ENCODE results near the gene PAM. TPM values are rescaled to one million over a fixed set of nuclear protein-coding genes. Genes with fewer than 3 reads are reported as not detected.
"Not testable (repeated sequence)": the region's sequence is repeated elsewhere in the genome, so short reads cannot be mapped to it uniquely, and the experiment has no call there.

Gene PAM
- total RNA-seq, 4 donors from 2014 or later, result 102 to 210 (median 172) TPM

GRCh38 chr5:102771435-102771834 lies 16.3 kb downstream of the PAM start:
- TF ChIP-seq CTCF (IDR thresholded peaks at IDR 0.05 in 4 of 5, conservative IDR thresholded peaks at IDR 0.05 in 1 of 5) (no peak), POLR2A (IDR thresholded peaks at IDR 0.05) (no peak)
- Histone ChIP-seq H3K36me3 (no peaks in the 10 kb centered on the region), H3K27me3 (no peaks in the 10 kb centered on the region), H3K27ac (peak overlapping the region; percentile 43 to 65 (median 48)), H3K4me3 (no peak overlapping the region), H3K4me1 (peaks cover 31 to 37% of the 10 kb centered on the region in 2 donors), H3K9me3 (no peaks in the 10 kb centered on the region)
- intact Hi-C loops (cut with DNase I; ENCODE audit: low total_unique reads), result no loop called here
- in situ Hi-C loops (cut with MboI; ENCODE audit: low sequenced_read_pairs in 4 of 4), result no loop called here
- ATAC-seq (no peak), DNase-seq (no peak)

GRCh38 chr5:102772273-102772672 lies 17.2 kb downstream of the PAM start:
- H3K4me3 ChIP-seq, result no peak overlapping the region
- in situ Hi-C loops (cut with MboI; ENCODE audit: low sequenced_read_pairs in 4 of 4), result no loop called here
- intact Hi-C loops (cut with DNase I; ENCODE audit: low total_unique reads), result no loop called here
- no peak for DNase-seq
- peaks cover 38 to 45% of the 10 kb centered on the region in 2 donors for H3K4me1 ChIP-seq
- no peaks in the 10 kb centered on the region for H3K27me3 ChIP-seq
- H3K9me3 ChIP-seq, result no peaks in the 10 kb centered on the region
- TF ChIP-seq CTCF (IDR thresholded peaks at IDR 0.05 in 4 of 5, conservative IDR thresholded peaks at IDR 0.05 in 1 of 5) (no peak), POLR2A (IDR thresholded peaks at IDR 0.05) (no peak)
- ATAC-seq, result no peak
- peak overlapping the region; percentile 43 to 65 (median 48) for H3K27ac ChIP-seq
- H3K36me3 ChIP-seq, result no peaks in the 10 kb centered on the region

- in situ Hi-C loops (cut with MboI; ENCODE audit: low sequenced_read_pairs in 4 of 4), result no loop called here
- Histone ChIP-seq H3K4me1 (peaks cover 45 to 49% of the 10 kb centered on the region in 2 donors), H3K36me3 (no peaks in the 10 kb centered on the region), H3K27me3 (no peaks in the 10 kb centered on the region), H3K9me3 (no peaks in the 10 kb centered on the region), H3K27ac (peak overlapping the region; percentile 8 to 51 (median 44)), H3K4me3 (no peak overlapping the region)
- ATAC-seq (no peak), DNase-seq (no peak)
- intact Hi-C loops (cut with DNase I; ENCODE audit: low total_unique reads), result no loop called here
- TF ChIP-seq CTCF (IDR thresholded peaks at IDR 0.05 in 4 of 5, conservative IDR thresholded peaks at IDR 0.05 in 1 of 5) (no peak), POLR2A (IDR thresholded peaks at IDR 0.05) (no peak)
Measured at GRCh38 chr5:102773133-102773532, 18.0 kb downstream of the PAM start.

GRCh38 chr5:102775756-102776155 lies 20.7 kb downstream of the PAM start:
- DNase-seq; ATAC-seq; H3K36me3 ChIP-seq; H3K27ac ChIP-seq; H3K27me3 ChIP-seq; H3K4me3 ChIP-seq; H3K9me3 ChIP-seq; intact Hi-C loops (cut with DNase I; ENCODE audit: low total_unique reads): not testable (repeated sequence)
- in situ Hi-C loops (cut with MboI; ENCODE audit: low sequenced_read_pairs in 4 of 4), result loop anchor here in 1 of 4 donors (25.0 kb wide), 1 partner anchor 187 kb away; no protein-coding TSS in a partner anchor
- peaks cover 59 to 63% of the 10 kb centered on the region in 2 donors for H3K4me1 ChIP-seq

- peak overlapping the region in 2 of 4 donors; percentile 72 to 77 for H3K27ac ChIP-seq
- intact Hi-C loops (cut with DNase I; ENCODE audit: low total_unique reads), result no loop called here
Measured at GRCh38 chr5:102777099-102777498, 22.0 kb downstream of the PAM start.

More at GRCh38 chr5:102777099-102777498, 22.0 kb downstream of the PAM start:
- H3K9me3 ChIP-seq, result no peaks in the 10 kb centered on the region
- no peaks in the 10 kb centered on the region for H3K36me3 ChIP-seq
- no peak overlapping the region for H3K4me3 ChIP-seq
- DNase-seq, result no peak
- H3K27me3 ChIP-seq, result no peaks in the 10 kb centered on the region
- peaks cover 59 to 63% of the 10 kb centered on the region in 2 donors for H3K4me1 ChIP-seq
- in situ Hi-C loops (cut with MboI; ENCODE audit: low sequenced_read_pairs in 4 of 4), result loop anchor here in 1 of 4 donors (25.0 kb wide), 1 partner anchor 185 kb away; no protein-coding TSS in a partner anchor
- ATAC-seq, result no peak
- TF ChIP-seq POLR2A (IDR thresholded peaks at IDR 0.05) (no peak), CTCF (IDR thresholded peaks at IDR 0.05 in 4 of 5, conservative IDR thresholded peaks at IDR 0.05 in 1 of 5) (no peak)
